ENCODE data around the gene LACTB.

DNA sequence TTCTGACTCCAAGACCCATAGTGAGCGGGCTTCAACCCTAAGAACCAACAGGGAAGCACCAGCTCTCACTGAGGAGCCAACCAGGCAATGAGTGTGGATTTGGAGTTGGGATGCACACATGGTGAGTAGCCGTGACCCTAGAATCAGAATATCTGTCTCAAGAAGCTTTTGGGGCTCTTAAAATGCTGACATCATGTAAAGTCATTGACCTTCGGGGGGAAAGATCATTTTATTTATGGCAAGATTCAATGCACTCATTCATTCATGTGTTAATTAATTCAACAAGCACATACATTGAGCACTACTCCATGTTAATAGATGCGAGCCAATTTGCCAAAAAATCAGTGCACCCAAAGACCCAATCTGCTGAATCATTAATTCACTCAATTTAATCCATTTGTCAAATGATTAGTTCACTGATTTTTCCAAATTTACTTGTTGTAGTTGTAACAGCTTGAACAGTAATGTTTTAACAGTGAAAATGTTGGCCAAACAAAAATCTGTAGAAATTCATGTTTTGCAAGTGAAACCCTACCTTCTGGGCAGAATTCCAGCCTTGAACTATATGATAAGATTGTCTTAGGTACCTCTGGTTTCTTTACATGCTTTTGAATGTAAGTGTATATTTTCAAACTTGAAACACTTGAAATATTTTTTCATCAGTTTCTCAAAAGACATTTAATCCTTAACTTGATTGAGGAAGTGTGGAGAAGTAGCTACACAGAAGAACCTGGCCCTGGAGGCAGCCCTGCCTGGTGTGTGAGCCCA is 29.8 kb upstream of the LACTB start:
- TF ChIP-seq TAF1 (IDR thresholded peaks at IDR 0.05; ENCODE audit: borderline replicate concordance, insufficient read depth, low read length) (no peak), POLR2AphosphoS5 (IDR thresholded peaks at IDR 0.05; ENCODE audit: low read depth, low read length) (no peak), FOXP2 (optimal IDR thresholded peaks at IDR 0.05; ENCODE audit: borderline replicate concordance, extremely low read depth, extremely low read length, insufficient read depth) (no peak)
- TF ChIP-seq, protein P1, sequence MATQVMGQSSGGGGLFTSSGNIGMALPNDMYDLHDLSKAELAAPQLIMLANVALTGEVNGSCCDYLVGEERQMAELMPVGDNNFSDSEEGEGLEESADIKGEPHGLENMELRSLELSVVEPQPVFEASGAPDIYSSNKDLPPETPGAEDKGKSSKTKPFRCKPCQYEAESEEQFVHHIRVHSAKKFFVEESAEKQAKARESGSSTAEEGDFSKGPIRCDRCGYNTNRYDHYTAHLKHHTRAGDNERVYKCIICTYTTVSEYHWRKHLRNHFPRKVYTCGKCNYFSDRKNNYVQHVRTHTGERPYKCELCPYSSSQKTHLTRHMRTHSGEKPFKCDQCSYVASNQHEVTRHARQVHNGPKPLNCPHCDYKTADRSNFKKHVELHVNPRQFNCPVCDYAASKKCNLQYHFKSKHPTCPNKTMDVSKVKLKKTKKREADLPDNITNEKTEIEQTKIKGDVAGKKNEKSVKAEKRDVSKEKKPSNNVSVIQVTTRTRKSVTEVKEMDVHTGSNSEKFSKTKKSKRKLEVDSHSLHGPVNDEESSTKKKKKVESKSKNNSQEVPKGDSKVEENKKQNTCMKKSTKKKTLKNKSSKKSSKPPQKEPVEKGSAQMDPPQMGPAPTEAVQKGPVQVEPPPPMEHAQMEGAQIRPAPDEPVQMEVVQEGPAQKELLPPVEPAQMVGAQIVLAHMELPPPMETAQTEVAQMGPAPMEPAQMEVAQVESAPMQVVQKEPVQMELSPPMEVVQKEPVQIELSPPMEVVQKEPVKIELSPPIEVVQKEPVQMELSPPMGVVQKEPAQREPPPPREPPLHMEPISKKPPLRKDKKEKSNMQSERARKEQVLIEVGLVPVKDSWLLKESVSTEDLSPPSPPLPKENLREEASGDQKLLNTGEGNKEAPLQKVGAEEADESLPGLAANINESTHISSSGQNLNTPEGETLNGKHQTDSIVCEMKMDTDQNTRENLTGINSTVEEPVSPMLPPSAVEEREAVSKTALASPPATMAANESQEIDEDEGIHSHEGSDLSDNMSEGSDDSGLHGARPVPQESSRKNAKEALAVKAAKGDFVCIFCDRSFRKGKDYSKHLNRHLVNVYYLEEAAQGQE (IDR thresholded peaks at IDR 0.05; ENCODE audit: insufficient read depth in 1 of 2, low read depth in 2 of 2, low read length in 2 of 2): no peak
